Aorta (tissue), 5 donors: ENCODE results near the gene EXOC4. TPM values are rescaled to one million over a fixed set of nuclear protein-coding genes. Genes with fewer than 3 reads are reported as not detected.

ENCODE experiments used
- ATAC-seq: fragments of 200-7000 bp; cut with Tn5 transposase; one replicate; pipeline ENCODE4 v1.9.1; 2022; ENCODE audit warnings: moderate library complexity; ENCODE audit not compliant: low FRiP score
- DNase-seq, 2 donors: peaks; one replicate each; pipeline ENCODE4 v3.0.0-alpha.2; 2020
- H3K27ac ChIP-seq, 2 donors: one replicate each; pipeline ENCODE4 v1.5.1; 2013; ENCODE audit warnings: low read length in 2 of 2, mild to moderate bottlenecking in 2 of 2, moderate library complexity in 2 of 2, control low read depth in 1 of 2, inconsistent platforms in 1 of 2, low read depth in 1 of 2
- H3K27me3 ChIP-seq, 2 donors: one replicate each; pipeline ENCODE4 v1.6.1; 2013; ENCODE audit warnings: control low read depth in 1 of 2, low read length in 1 of 2, mild to moderate bottlenecking in 1 of 2, moderate library complexity in 1 of 2; ENCODE audit not compliant: insufficient read depth in 2 of 2, control insufficient read depth in 1 of 2
- H3K36me3 ChIP-seq, 2 donors: one replicate each; pipeline ENCODE4 v1.6.1; 2013; ENCODE audit warnings: control low read depth in 1 of 2, low read length in 1 of 2, mild to moderate bottlenecking in 1 of 2; ENCODE audit not compliant: insufficient read depth in 2 of 2, control insufficient read depth in 1 of 2
- H3K4me1 ChIP-seq, 2 donors: one replicate each; pipeline ENCODE4 v1.6.1; 2013; ENCODE audit warnings: low read length in 2 of 2, control low read depth in 1 of 2, mild to moderate bottlenecking in 1 of 2, moderate library complexity in 1 of 2; ENCODE audit not compliant: insufficient read depth in 2 of 2, control insufficient read depth in 1 of 2
- H3K4me3 ChIP-seq, 2 donors: one replicate each; pipeline ENCODE4 v1.5.1; 2013; ENCODE audit warnings: low read length in 2 of 2, control low read depth in 1 of 2, mild to moderate bottlenecking in 1 of 2
- H3K9me3 ChIP-seq: one replicate; pipeline ENCODE4 v1.6.1; 2013; ENCODE audit warnings: mild to moderate bottlenecking, low read length; ENCODE audit not compliant: control insufficient read depth
- WGBS, 2 donors: extraction: QIAGEN DNeasy Blood & Tissue Kit; methylation state at CpG; one replicate each; pipeline ENCODE4 v1.1.7; 2013; 5-methylcytosine and 5-hydroxymethylcytosine counted together
- intact Hi-C, 2 donors: fragments of 100-400 bp; cut with DNase I; formaldehyde crosslinking; loops; one replicate each; pipeline versions ENCODE4 v1.14.2 to v1.15.0; 2022
- polyA plus RNA-seq, 2 donors: library from polyadenylated mRNA; stranded (reverse); fragments of 200-250 nt; gene quantifications; one replicate each; pipeline ENCODE4 v1.2.3, GENCODE V29; 2013
- total RNA-seq, 2 donors: library from RNA; stranded (reverse); fragmentation: NEBNext Ultra II Directional; extraction: Animal tissue kit (Norgen Biotek cat#: 25700); gene quantifications; one replicate each; pipeline ENCODE4 v1.2.1, GENCODE V29; 2021
- donor health status: healthy with polysubstance abuse.
- donor health status: Bipolar disorder and iron deficiency.
- donor health status: DM: no; HTN: no; CAD: no.
- donor health status: DM: no; HTN: no; CAD: no.
- donor health status: DM: yes; HTN: yes; CAD: no.

EXOC4 gene
- total and polyA plus RNA-seq, 4 donors: 19.9 to 109 (median 45.9) TPM

DNA sequence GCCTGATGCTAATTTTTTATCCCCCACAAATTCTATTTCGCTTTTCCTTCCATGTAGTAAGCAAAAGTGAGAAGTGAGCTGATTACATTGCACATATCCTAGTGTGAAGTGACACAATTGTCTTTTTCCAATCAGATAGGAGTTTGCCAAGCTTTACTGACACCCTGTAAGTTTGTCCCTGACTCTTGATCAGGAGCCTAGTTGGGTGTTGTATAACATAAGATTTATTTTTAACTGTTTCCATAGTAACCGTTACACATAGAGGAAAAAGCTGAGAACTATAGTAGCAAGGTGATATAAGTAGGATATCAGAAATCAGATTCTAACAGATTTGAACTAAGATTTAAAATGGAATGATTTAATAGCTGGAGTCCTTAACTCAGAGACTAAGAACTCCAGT lies 31.2 kb downstream of the EXOC4 start:
- no peak overlapping the region for H3K27ac ChIP-seq
- peaks cover 0 to 5% of the 10 kb centered on the region in 2 donors for H3K36me3 ChIP-seq
- DNase-seq (no peak), ATAC-seq (no peak)
- 86% methylated on average over 2 of the region's 2 CpGs for WGBS, 2 donors
- no peaks in the 10 kb centered on the region for H3K27me3 ChIP-seq
- intact Hi-C loops: no loop called here
- no peaks in the 10 kb centered on the region for H3K9me3 ChIP-seq
- H3K4me3 ChIP-seq: no peak overlapping the region
- H3K4me1 ChIP-seq: no peaks in the 10 kb centered on the region

DNA sequence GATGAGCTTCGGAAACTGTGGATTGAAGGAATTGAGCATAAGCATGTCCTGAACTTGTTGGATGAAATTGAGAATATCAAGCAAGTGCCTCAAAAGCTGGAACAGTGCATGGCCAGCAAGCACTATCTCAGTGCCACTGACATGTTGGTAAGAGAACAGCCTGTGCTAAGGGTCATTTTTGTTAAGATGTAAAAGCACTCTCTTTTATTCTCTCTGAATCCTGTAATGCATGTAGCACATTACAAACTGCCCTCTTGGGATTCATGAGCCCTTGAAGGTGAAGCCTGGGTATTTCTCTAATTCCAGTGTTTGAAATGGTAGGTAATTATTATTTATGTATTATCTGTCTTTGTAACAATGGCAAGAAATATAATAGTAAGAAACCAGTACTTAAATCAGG lies 36.1 kb downstream of the EXOC4 start:
- H3K4me3 ChIP-seq: no peak overlapping the region
- no peaks in the 10 kb centered on the region for H3K27me3 ChIP-seq
- H3K27ac ChIP-seq: no peak overlapping the region
- intact Hi-C loops: no loop called here
- no peaks in the 10 kb centered on the region for H3K9me3 ChIP-seq
- H3K36me3 ChIP-seq: peaks cover 0 to 2% of the 10 kb centered on the region in 2 donors
- WGBS, 2 donors: 95 to 100% methylated on average over 1 of the region's 1 CpG
- no peaks in the 10 kb centered on the region for H3K4me1 ChIP-seq
- no peak for DNase-seq
- ATAC-seq: no peak

DNA sequence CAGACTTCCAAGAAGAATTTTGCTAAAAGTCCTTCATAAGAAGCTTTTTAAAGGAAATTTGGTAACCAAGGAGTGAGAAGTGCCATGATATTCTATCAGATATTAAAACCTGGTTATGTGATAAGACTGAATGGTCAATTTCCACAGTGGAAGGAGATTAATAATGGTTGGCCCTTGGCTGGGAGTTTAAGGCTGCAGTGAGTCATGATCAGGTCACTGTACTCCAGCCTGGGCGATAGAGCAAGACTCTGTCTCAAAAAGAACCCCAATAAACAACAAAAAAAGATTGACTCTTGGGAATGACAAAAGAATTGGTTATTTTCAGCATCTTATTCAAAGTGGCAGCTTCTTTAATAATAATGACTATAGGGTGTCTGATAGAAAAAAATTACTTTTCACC lies 37.2 kb downstream of the EXOC4 start:
- H3K4me1 ChIP-seq: no peaks in the 10 kb centered on the region
- H3K27me3 ChIP-seq: no peaks in the 10 kb centered on the region
- DNase-seq (no peak), ATAC-seq (no peak)
- H3K9me3 ChIP-seq: no peaks in the 10 kb centered on the region
- 88% methylated on average over 1 of the region's 1 CpG for WGBS, 2 donors
- intact Hi-C loops: no loop called here
- H3K27ac ChIP-seq: no peak overlapping the region
- H3K4me3 ChIP-seq: no peak overlapping the region
- H3K36me3 ChIP-seq: peaks cover 0 to 2% of the 10 kb centered on the region in 2 donors

- Histone ChIP-seq H3K9me3 (no peaks in the 10 kb centered on the region), H3K27me3 (no peaks in the 10 kb centered on the region), H3K27ac (no peak overlapping the region), H3K4me3 (no peak overlapping the region), H3K4me1 (peaks cover 0 to 3% of the 10 kb centered on the region in 2 donors), H3K36me3 (peaks cover 0 to 2% of the 10 kb centered on the region in 2 donors)
- intact Hi-C loops: no loop called here
- ATAC-seq (no peak), DNase-seq (no peak)
- WGBS, 2 donors: 93 to 97% methylated on average over 3 of the region's 3 CpGs
These were observed 37.9 kb downstream of the EXOC4 start for GRCh38 chr7:133290676-133291333.

- WGBS, 2 donors: 92 to 100% methylated on average over 1 of the region's 1 CpG
- H3K9me3 ChIP-seq: no peaks in the 10 kb centered on the region
- no peaks in the 10 kb centered on the region for H3K27me3 ChIP-seq
- no peak for DNase-seq
- ATAC-seq: no peak
- H3K36me3 ChIP-seq: peaks cover 0 to 2% of the 10 kb centered on the region in 2 donors
- H3K27ac ChIP-seq: no peak overlapping the region
- H3K4me1 ChIP-seq: peaks cover 0 to 3% of the 10 kb centered on the region in 2 donors
- intact Hi-C loops: no loop called here
- H3K4me3 ChIP-seq: no peak overlapping the region
These were observed 39.8 kb downstream of the EXOC4 start for GRCh38 chr7:133292631-133293030.

GRCh38 chr7:133293384-133294160 lies 40.7 kb downstream of the EXOC4 start:
- intact Hi-C loops: no loop called here
- H3K4me1 ChIP-seq: peaks cover 0 to 3% of the 10 kb centered on the region in 2 donors
- no peaks in the 10 kb centered on the region for H3K9me3 ChIP-seq
- ATAC-seq (no peak), DNase-seq (no peak)
- H3K36me3 ChIP-seq: peaks cover 0 to 2% of the 10 kb centered on the region in 2 donors
- no peaks in the 10 kb centered on the region for H3K27me3 ChIP-seq
- 94 to 95% methylated on average over 6 of the region's 6 CpGs for WGBS, 2 donors
- no peak overlapping the region for H3K4me3 ChIP-seq
- no peak overlapping the region for H3K27ac ChIP-seq

DNA sequence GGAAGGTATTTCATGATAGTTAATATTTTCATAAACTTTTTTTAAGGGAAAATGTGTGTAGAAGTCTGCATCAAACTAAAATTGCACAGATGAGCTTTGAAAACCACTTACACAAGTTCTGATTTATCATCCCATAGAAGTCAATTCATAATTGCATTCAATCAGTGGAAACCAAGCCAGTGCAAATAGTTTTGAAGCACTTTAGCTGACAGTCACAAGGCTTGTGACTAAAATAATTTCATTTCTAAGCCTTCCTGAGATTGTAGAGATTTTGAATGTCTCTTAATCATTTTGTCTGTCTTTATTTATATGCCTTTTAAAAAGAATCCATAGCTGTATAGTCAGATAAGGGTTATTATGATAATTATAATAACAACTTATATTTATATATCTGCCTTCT lies 41.4 kb downstream of the EXOC4 start:
- ATAC-seq: no peak
- peaks cover 0 to 3% of the 10 kb centered on the region in 2 donors for H3K4me1 ChIP-seq
- H3K27me3 ChIP-seq: no peaks in the 10 kb centered on the region
- no peak overlapping the region for H3K4me3 ChIP-seq
- intact Hi-C loops: no loop called here
- H3K27ac ChIP-seq: no peak overlapping the region
- no peak for DNase-seq
- no peaks in the 10 kb centered on the region for H3K9me3 ChIP-seq
- H3K36me3 ChIP-seq: no peaks in the 10 kb centered on the region

GRCh38 chr7:133295484-133295883 lies 42.6 kb downstream of the EXOC4 start:
- Histone ChIP-seq H3K27me3 (no peaks in the 10 kb centered on the region), H3K4me1 (peaks cover 0 to 3% of the 10 kb centered on the region in 2 donors), H3K27ac (no peak overlapping the region), H3K4me3 (no peak overlapping the region), H3K36me3 (no peaks in the 10 kb centered on the region), H3K9me3 (no peaks in the 10 kb centered on the region)
- DNase-seq: no peak
- ATAC-seq: no peak
- WGBS, 2 donors: 64 to 75% methylated on average over 3 of the region's 3 CpGs
- intact Hi-C loops: no loop called here

DNA sequence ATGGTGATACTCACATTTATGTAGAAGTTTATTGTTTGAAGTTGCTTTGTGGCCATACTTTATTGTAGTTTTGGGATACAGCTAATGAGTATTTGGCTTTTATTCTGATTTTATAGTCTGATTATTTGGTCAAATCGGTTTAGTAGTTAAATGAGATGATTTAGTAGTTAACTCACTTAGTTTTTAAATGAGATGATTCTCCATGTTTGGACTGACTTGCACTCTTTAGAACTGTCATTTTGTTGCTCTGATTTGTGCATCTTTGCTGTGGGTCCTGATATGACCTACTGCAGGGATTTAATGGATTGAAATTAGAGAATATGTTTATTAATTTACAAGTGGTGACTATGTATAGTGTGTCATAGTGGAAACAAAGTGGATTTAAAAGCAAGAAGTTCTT lies 44.2 kb downstream of the EXOC4 start:
- Histone ChIP-seq H3K9me3 (no peaks in the 10 kb centered on the region), H3K4me3 (no peak overlapping the region), H3K4me1 (peaks cover 0 to 3% of the 10 kb centered on the region in 2 donors), H3K27me3 (no peaks in the 10 kb centered on the region), H3K36me3 (no peaks in the 10 kb centered on the region), H3K27ac (no peak overlapping the region)
- ATAC-seq: no peak
- intact Hi-C loops: no loop called here
- 99 to 100% methylated on average over 1 of the region's 1 CpG for WGBS, 2 donors
- DNase-seq: no peak
